OCI-LY3 (cell line): ENCODE measurements around the gene PBX3.

ENCODE experiments used
- H2AFZ ChIP-seq: fragments of 200-600, 300-600 bp; shearing (Covaris generic); 2 replicates; pipeline ENCODE4 v1.6.0; 2014; ENCODE audit warnings: antibody characterized with exemption, low read depth, low read length
- H3K27ac ChIP-seq: fragments of 200-600, 300-600 bp; sonication (generic); 2 replicates; pipeline ENCODE4 v1.5.1; 2014; ENCODE audit warnings: mild to moderate bottlenecking, low read length, moderate library complexity, mixed read lengths
- H3K27me3 ChIP-seq: fragments of 200-600, 300-600 bp; sonication (generic); 2 replicates; pipeline ENCODE4 v1.6.1; 2014; ENCODE audit warnings: low read depth, low read length, mixed read lengths
- H3K36me3 ChIP-seq: fragments of 200-600, 300-600 bp; sonication (generic); replicated peaks from 2 replicates; pipeline ENCODE3; 2014; ENCODE audit warnings: low read depth, low read length, mixed read lengths
- H3K4me1 ChIP-seq: fragments of 300-600, 200-600 bp; sonication (generic); 2 replicates; pipeline ENCODE4 v1.6.1; 2014; ENCODE audit warnings: low read length, mixed read lengths
- H3K4me2 ChIP-seq: fragments of 200-600, 300-600 bp; sonication (generic); 2 replicates; pipeline ENCODE4 v1.6.1; 2014; ENCODE audit warnings: low read length, mixed read lengths
- H3K4me3 ChIP-seq: fragments of 300-600, 200-600 bp; sonication (generic); 2 replicates; pipeline ENCODE4 v1.5.1; 2014; ENCODE audit warnings: antibody characterized with exemption, mild to moderate bottlenecking, low read length, moderate library complexity
- H3K79me2 ChIP-seq: fragments of 300-600, 200-600 bp; shearing (Covaris generic); 2 replicates; pipeline ENCODE4 v1.6.1; 2014; ENCODE audit warnings: mild to moderate bottlenecking, low read length, mixed read lengths
- H3K9ac ChIP-seq: fragments of 300-600, 200-600 bp; shearing (Covaris generic); 2 replicates; pipeline ENCODE4 v1.6.0; 2014; ENCODE audit warnings: mild to moderate bottlenecking, low read length, moderate library complexity
- H3K9me3 ChIP-seq: fragments of 200-600, 300-600 bp; shearing (Covaris generic); 2 replicates; pipeline ENCODE4 v1.6.1; 2014; ENCODE audit warnings: low read length, mixed read lengths; ENCODE audit not compliant: insufficient read depth
- H4K20me1 ChIP-seq: fragments of 200-600, 300-600 bp; sonication (generic); 2 replicates; pipeline ENCODE4 v1.6.1; 2016; ENCODE audit warnings: low read length, mixed read lengths; ENCODE audit not compliant: insufficient read depth
- EZH2phosphoT487 ChIP-seq: fragments of 200-600 bp; shearing (Covaris generic); IDR thresholded peaks from 2 replicates; pipeline ENCODE4 v1.6.1; 2018; ENCODE audit warnings: antibody characterized with exemption, mixed run types, low read depth
- TF ChIP-seq, protein P1 (sequence below): fragments of 200-600, 300-600 bp; sonication (generic); IDR thresholded peaks from 2 replicates; pipeline ENCODE4 v1.5.1; 2014; ENCODE audit warnings: antibody characterized with exemption, low read length, low read depth

Gene PBX3

DNA sequence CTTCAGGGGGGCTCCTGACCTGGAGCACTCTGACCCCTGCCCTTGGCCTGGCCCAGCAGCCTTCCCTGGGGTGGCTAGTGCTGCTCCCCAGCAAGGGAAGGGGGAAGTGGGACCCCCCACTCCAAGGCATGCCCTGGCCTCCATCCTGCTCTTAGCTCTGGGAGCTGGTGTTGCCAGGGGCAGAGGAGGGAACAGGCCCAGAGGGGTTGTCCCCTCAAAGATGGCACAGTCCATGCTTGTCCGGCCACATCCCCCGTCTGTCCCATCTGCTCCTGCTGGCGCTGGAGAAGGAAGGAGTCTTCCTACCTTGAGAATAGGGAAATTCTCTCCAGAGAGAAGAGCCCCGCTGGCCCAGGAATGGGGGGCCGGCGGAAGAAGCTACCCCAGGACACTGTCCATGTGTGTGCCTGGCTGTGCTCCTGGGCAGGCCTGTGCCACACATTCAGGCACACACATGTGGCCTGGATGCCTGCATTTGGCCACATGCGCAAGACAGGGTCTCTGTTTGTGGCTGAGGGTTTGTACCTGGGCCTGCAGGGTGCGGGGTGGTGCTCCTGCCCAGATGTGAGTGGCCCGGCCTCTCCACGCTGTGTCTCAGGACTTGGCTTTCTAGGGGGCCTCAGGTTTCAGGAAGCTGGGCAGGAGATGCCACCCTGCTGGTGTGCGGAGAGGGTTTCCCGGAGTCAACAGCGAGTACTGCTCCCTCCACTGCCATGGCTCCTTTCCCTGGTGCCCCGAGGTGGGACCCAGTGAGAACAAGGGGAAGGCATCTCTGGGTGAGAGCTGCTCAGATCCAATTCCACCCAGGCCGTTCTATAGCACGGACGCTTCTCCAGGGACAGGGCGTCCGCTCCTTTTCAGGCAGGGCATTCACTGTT, 247.1 kb downstream of the PBX3 start:
- Histone ChIP-seq H3K4me2 (no peak overlapping the region), H3K36me3 (no peaks in the 10 kb centered on the region), H3K27me3 (no peaks in the 10 kb centered on the region), H3K79me2 (no peaks in the 10 kb centered on the region), H4K20me1 (no peaks in the 10 kb centered on the region), H3K9ac (no peak overlapping the region), H3K4me1 (no peaks in the 10 kb centered on the region), H3K27ac (no peak overlapping the region), H3K4me3 (no peak overlapping the region), H3K9me3 (no peaks in the 10 kb centered on the region), H2AFZ (no peak overlapping the region)
- no peak for TF ChIP-seq EZH2phosphoT487
- TF ChIP-seq, protein P1, sequence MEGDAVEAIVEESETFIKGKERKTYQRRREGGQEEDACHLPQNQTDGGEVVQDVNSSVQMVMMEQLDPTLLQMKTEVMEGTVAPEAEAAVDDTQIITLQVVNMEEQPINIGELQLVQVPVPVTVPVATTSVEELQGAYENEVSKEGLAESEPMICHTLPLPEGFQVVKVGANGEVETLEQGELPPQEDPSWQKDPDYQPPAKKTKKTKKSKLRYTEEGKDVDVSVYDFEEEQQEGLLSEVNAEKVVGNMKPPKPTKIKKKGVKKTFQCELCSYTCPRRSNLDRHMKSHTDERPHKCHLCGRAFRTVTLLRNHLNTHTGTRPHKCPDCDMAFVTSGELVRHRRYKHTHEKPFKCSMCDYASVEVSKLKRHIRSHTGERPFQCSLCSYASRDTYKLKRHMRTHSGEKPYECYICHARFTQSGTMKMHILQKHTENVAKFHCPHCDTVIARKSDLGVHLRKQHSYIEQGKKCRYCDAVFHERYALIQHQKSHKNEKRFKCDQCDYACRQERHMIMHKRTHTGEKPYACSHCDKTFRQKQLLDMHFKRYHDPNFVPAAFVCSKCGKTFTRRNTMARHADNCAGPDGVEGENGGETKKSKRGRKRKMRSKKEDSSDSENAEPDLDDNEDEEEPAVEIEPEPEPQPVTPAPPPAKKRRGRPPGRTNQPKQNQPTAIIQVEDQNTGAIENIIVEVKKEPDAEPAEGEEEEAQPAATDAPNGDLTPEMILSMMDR, result no peak

- Histone ChIP-seq H3K79me2 (no peaks in the 10 kb centered on the region), H3K9me3 (no peaks in the 10 kb centered on the region), H3K4me2 (no peak overlapping the region), H3K4me1 (no peaks in the 10 kb centered on the region), H3K4me3 (no peak overlapping the region), H3K27ac (no peak overlapping the region), H3K36me3 (no peaks in the 10 kb centered on the region), H2AFZ (no peak overlapping the region), H4K20me1 (no peaks in the 10 kb centered on the region), H3K9ac (no peak overlapping the region), H3K27me3 (no peaks in the 10 kb centered on the region)
- TF ChIP-seq EZH2phosphoT487, result no peak
- TF ChIP-seq, protein P1, result no peak
Observed at GRCh38 chr9:125995006-125995405, 247.8 kb downstream of the PBX3 start.

DNA sequence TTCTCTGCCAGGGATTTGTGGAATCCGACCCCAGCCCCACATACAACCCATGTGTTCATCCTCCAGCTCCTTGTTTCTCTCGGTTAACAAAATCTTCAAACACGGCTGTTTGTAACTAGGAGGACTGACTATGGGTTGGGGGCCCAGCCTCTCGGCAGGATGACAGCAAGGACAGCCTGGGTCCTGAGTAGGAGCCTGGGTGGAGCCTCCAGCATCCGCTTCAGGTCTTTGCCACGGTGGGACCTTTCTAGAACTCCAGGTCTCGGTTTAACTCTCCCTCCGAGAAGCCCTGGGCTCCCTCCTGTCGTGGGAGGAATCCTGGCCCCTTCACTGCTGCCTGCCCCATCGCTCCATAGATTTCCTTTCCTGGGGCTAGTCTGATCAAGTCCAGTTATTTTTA, 248.5 kb downstream of the PBX3 start:
- no peak overlapping the region for H3K4me2 ChIP-seq
- H3K9me3 ChIP-seq, result no peaks in the 10 kb centered on the region
- no peaks in the 10 kb centered on the region for H3K79me2 ChIP-seq
- no peak overlapping the region for H3K9ac ChIP-seq
- H3K4me1 ChIP-seq, result no peaks in the 10 kb centered on the region
- no peaks in the 10 kb centered on the region for H3K36me3 ChIP-seq
- H3K27ac ChIP-seq, result no peak overlapping the region
- no peaks in the 10 kb centered on the region for H4K20me1 ChIP-seq
- no peaks in the 10 kb centered on the region for H3K27me3 ChIP-seq
- H2AFZ ChIP-seq, result no peak overlapping the region
- TF ChIP-seq, protein P1, result no peak
- no peak for TF ChIP-seq EZH2phosphoT487
- H3K4me3 ChIP-seq, result no peak overlapping the region

DNA sequence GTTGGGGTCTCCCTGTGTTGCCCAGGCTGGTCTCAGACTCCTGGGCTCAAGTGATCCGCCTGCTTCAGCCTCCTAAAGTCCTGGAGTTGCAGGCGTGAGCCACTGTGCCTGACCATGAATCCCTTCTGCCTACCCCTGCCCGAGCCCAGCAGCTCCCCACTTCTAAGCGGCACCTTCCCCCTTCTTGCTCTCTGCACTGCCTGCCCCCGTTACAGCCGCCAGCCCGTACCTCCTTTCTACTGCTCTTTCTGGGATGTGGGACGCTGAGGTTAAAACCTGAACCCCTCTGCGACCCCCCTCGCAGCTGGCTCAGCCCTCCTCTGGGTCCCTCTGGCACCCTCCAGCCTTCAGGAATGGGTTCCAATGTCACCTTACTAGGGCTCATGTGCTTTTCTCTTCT, 249.6 kb downstream of the PBX3 start:
- Histone ChIP-seq H3K79me2 (no peaks in the 10 kb centered on the region), H3K27ac (no peak overlapping the region), H2AFZ (no peak overlapping the region), H3K4me3 (no peak overlapping the region), H3K36me3 (no peaks in the 10 kb centered on the region), H3K9ac (no peak overlapping the region), H3K4me1 (no peaks in the 10 kb centered on the region), H4K20me1 (no peaks in the 10 kb centered on the region), H3K9me3 (no peaks in the 10 kb centered on the region), H3K27me3 (no peaks in the 10 kb centered on the region), H3K4me2 (no peak overlapping the region)
- TF ChIP-seq, protein P1, result no peak
- TF ChIP-seq EZH2phosphoT487, result no peak
